Peyer's patch (tissue), 4 donors: ENCODE measurements around the gene LIMS1.

Experiments
- POLR2A ChIP-seq, 2 donors: fragments of 450-650 bp; IDR thresholded peaks; one replicate each; pipeline ENCODE4 v1.5.1; 2017; ENCODE audit warnings: antibody characterized with exemption in 2 of 2, mild to moderate bottlenecking in 2 of 2, moderate library complexity in 2 of 2
- TF ChIP-seq, protein P1 (sequence below), 6 experiments: fragments of 450-650 bp in 4 of 6; fragments of 200-600 bp in 2 of 6; sonication (generic) in 1 of 6; IDR thresholded peaks; one replicate each; pipeline ENCODE4 v1.5.1; 2017 to 2019; ENCODE audit warnings: antibody characterized with exemption in 6 of 6, mild to moderate bottlenecking in 3 of 6, moderate library complexity in 1 of 6

DNA sequence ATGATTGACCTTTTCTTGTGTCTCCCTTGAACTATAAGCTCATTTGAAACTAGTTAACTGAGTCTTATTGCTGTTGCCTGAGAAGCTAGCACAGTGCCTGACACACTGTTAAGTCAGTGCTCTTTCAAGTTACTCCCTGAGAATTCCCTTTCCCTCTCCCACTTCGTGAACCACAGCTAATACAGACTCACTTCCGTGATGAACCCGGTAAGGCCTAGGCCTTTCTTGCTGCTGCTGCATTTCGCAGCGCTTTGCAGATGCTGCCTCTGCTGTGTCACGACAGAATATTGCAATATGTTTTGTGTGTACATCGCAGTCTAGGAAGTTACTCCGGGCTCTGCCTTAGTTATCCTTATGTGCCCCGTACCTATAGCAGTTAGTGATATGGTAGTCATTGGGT lies 42.8 kb downstream of the LIMS1 start:
- TF ChIP-seq POLR2A (IDR thresholded peaks at IDR 0.05), result no peak
- TF ChIP-seq, protein P1, sequence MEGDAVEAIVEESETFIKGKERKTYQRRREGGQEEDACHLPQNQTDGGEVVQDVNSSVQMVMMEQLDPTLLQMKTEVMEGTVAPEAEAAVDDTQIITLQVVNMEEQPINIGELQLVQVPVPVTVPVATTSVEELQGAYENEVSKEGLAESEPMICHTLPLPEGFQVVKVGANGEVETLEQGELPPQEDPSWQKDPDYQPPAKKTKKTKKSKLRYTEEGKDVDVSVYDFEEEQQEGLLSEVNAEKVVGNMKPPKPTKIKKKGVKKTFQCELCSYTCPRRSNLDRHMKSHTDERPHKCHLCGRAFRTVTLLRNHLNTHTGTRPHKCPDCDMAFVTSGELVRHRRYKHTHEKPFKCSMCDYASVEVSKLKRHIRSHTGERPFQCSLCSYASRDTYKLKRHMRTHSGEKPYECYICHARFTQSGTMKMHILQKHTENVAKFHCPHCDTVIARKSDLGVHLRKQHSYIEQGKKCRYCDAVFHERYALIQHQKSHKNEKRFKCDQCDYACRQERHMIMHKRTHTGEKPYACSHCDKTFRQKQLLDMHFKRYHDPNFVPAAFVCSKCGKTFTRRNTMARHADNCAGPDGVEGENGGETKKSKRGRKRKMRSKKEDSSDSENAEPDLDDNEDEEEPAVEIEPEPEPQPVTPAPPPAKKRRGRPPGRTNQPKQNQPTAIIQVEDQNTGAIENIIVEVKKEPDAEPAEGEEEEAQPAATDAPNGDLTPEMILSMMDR (IDR thresholded peaks at IDR 0.05), result no peak
